H1 (cell line): ENCODE measurements around the gene FAM83C. TPM values are rescaled to one million over a fixed set of nuclear protein-coding genes. Genes with fewer than 3 reads are reported as not detected.

Experiments
- CTCF ChIA-PET: fragments of 300-600 bp; sonication (Branson Sonifier 250); formaldehyde crosslinking; loops from one replicate; lab custom pipeline; 2021; ENCODE audit not compliant: partially characterized antibody; lab: Charles Lee
- POLR2A ChIA-PET: fragments of 300-600 bp; sonication (Branson Sonifier 250); formaldehyde crosslinking; loops from one replicate; lab custom pipeline; 2021; ENCODE audit warnings: inconsistent platforms; ENCODE audit not compliant: partially characterized antibody; lab: Charles Lee
- DNase-seq, 2 experiments: peaks; one replicate each; pipeline versions ENCODE4 v3.0.0 to v3.0.0-alpha.2; 2010 to 2022; ENCODE audit warnings: low spot score in 2 of 2, low read depth in 1 of 2, mixed read lengths in 1 of 2
- FAIRE-seq: peaks from 2 replicates; lab custom pipeline; 2011; peaks lifted over from hg19 to GRCh38; lab: Jason Lieb, UNC
- H2AFZ ChIP-seq: 2 replicates; pipeline ENCODE4 v1.8.1; 2012; ENCODE audit warnings: low read length, inconsistent platforms
- H2AK5ac ChIP-seq: 2 replicates; pipeline ENCODE4 v1.6.1; 2013; ENCODE audit warnings: low read depth, low read length
- H2BK120ac ChIP-seq: replicated peaks from 2 replicates; pipeline ENCODE3; 2013; ENCODE audit warnings: low read depth, low read length, inconsistent platforms
- H2BK12ac ChIP-seq: 2 replicates; pipeline ENCODE4 v1.6.1; 2013; ENCODE audit warnings: low read depth, low read length
- H2BK15ac ChIP-seq: 2 replicates; pipeline ENCODE4 v1.6.1; 2013; ENCODE audit warnings: low read length
- H2BK20ac ChIP-seq: 2 replicates; pipeline ENCODE4 v1.6.1; 2013; ENCODE audit warnings: low read length
- H2BK5ac ChIP-seq: 2 replicates; pipeline ENCODE4 v1.6.1; 2013; ENCODE audit warnings: low read depth, low read length
- H3K14ac ChIP-seq: 2 replicates; pipeline ENCODE4 v1.6.1; 2013; ENCODE audit warnings: inconsistent platforms; ENCODE audit not compliant: insufficient read length
- H3K18ac ChIP-seq: 2 replicates; pipeline ENCODE4 v1.6.1; 2013; ENCODE audit warnings: low read length; ENCODE audit errors: extremely low read depth
- H3K23ac ChIP-seq: 2 replicates; pipeline ENCODE4 v1.6.1; 2013; ENCODE audit warnings: inconsistent platforms; ENCODE audit not compliant: insufficient read length
- H3K23me2 ChIP-seq: 2 replicates; pipeline ENCODE4 v1.6.1; 2013; ENCODE audit warnings: low read depth, low read length
- H3K27ac ChIP-seq: 2 replicates; pipeline ENCODE4 v1.6.1; 2011; ENCODE audit warnings: low read depth, low read length, inconsistent platforms
- H3K27me3 ChIP-seq, 4 experiments: replicated peaks in 1 of 4; 1 replicate in 1 of 4; 2 replicates in 3 of 4; pipeline versions ENCODE4 v1.6.1 to v1.8.1; 2011 to 2013; ENCODE audit warnings: low read length in 3 of 4, mild to moderate bottlenecking in 3 of 4, inconsistent platforms in 2 of 4, mixed read lengths in 2 of 4, moderate library complexity in 1 of 4; ENCODE audit not compliant: control insufficient read depth in 3 of 4, insufficient read depth in 3 of 4; ENCODE audit errors: extremely low read depth in 1 of 4
- H3K36me3 ChIP-seq, 4 experiments: 2 replicates each; pipeline versions ENCODE4 v1.6.1 to v1.8.1; 2011 to 2013; ENCODE audit warnings: mild to moderate bottlenecking in 4 of 4, low read length in 3 of 4, moderate library complexity in 2 of 4, control low read depth in 1 of 4, inconsistent platforms in 1 of 4; ENCODE audit not compliant: insufficient read depth in 4 of 4, control insufficient read depth in 2 of 4
- H3K4ac ChIP-seq: replicated peaks from 2 replicates; pipeline ENCODE3; 2013; ENCODE audit warnings: low read length, low read depth, mixed read lengths, inconsistent platforms; ENCODE audit not compliant: insufficient read length
- H3K4me1 ChIP-seq, 4 experiments: replicated peaks in 1 of 4; 1 replicate in 1 of 4; 2 replicates in 3 of 4; pipeline versions ENCODE4 v1.6.1 to v1.8.1; 2011 to 2013; ENCODE audit warnings: low read length in 3 of 4, inconsistent platforms in 2 of 4, mixed read lengths in 1 of 4; ENCODE audit not compliant: insufficient read depth in 4 of 4, control insufficient read depth in 3 of 4
- H3K4me2 ChIP-seq, 2 experiments: 2 replicates each; pipeline versions ENCODE4 v1.6.1 to v1.8.1; 2011 to 2013; ENCODE audit warnings: low read depth in 2 of 2, low read length in 2 of 2, control low read depth in 1 of 2, inconsistent platforms in 1 of 2, mild to moderate bottlenecking in 1 of 2; ENCODE audit not compliant: insufficient read depth in 1 of 2
- H3K4me3 ChIP-seq, 4 experiments: fragments of 200-600, 300-600 bp in 1 of 4; sonication (generic), shearing (Covaris generic), sonication (Bioruptor Twin) in 1 of 4; 2 replicates each; pipeline versions ENCODE4 v1.5.1 to v1.8.1; 2011 to 2016; ENCODE audit warnings: low read length in 4 of 4, low read depth in 3 of 4, control low read depth in 2 of 4, inconsistent platforms in 2 of 4, mild to moderate bottlenecking in 2 of 4, mixed read lengths in 1 of 4, moderate library complexity in 1 of 4; ENCODE audit not compliant: insufficient read depth in 2 of 4; ENCODE audit errors: extremely low read depth in 1 of 4
- H3K56ac ChIP-seq: replicated peaks from 2 replicates; pipeline ENCODE3; 2013; ENCODE audit warnings: low read depth, mild to moderate bottlenecking, mixed read lengths, low read length, inconsistent platforms; ENCODE audit not compliant: insufficient read length
- H3K79me1 ChIP-seq: 2 replicates; pipeline ENCODE4 v1.6.1; 2013; ENCODE audit warnings: low read depth, low read length, control low read depth
- H3K79me2 ChIP-seq, 2 experiments: 2 replicates each; pipeline versions ENCODE4 v1.6.1 to v1.8.1; 2012 to 2013; ENCODE audit warnings: low read length in 2 of 2, mild to moderate bottlenecking in 2 of 2, inconsistent platforms in 1 of 2; ENCODE audit not compliant: insufficient read depth in 2 of 2, control insufficient read depth in 1 of 2
- H3K9ac ChIP-seq, 4 experiments: replicated peaks in 1 of 4; 1 replicate in 1 of 4; 2 replicates in 3 of 4; pipeline versions ENCODE4 v1.6.1 to v1.8.1; 2011 to 2013; ENCODE audit warnings: low read depth in 3 of 4, low read length in 3 of 4, control low read depth in 2 of 4, mild to moderate bottlenecking in 2 of 4, moderate library complexity in 2 of 4, inconsistent platforms in 1 of 4; ENCODE audit errors: extremely low read depth in 1 of 4
- H3K9me3 ChIP-seq, 2 experiments: 2 replicates each; pipeline versions ENCODE4 v1.6.1 to v1.8.1; 2012 to 2013; ENCODE audit warnings: mild to moderate bottlenecking in 2 of 2, moderate library complexity in 2 of 2, control low read depth in 1 of 2, inconsistent platforms in 1 of 2, low read depth in 1 of 2, low read length in 1 of 2, mixed read lengths in 1 of 2; ENCODE audit not compliant: insufficient read depth in 2 of 2
- H4K20me1 ChIP-seq, 2 experiments: replicated peaks in 1 of 2; 2 replicates each; pipeline versions ENCODE3 to v1.8.1; 2011 to 2013; ENCODE audit warnings: inconsistent platforms in 2 of 2, low read length in 2 of 2, mild to moderate bottlenecking in 1 of 2; ENCODE audit not compliant: insufficient read depth in 2 of 2, control insufficient read depth in 1 of 2
- H4K5ac ChIP-seq: 2 replicates; pipeline ENCODE4 v1.6.1; 2013; ENCODE audit warnings: low read length, low read depth, mixed read lengths, inconsistent platforms; ENCODE audit not compliant: insufficient read length
- H4K8ac ChIP-seq: 2 replicates; pipeline ENCODE4 v1.8.0; 2013; ENCODE audit warnings: mild to moderate bottlenecking, moderate library complexity, low read length, inconsistent platforms; ENCODE audit not compliant: insufficient read depth; ENCODE audit errors: extremely low read depth
- H4K91ac ChIP-seq: replicated peaks from 2 replicates; pipeline ENCODE3; 2013; ENCODE audit warnings: low read length, mixed read lengths, inconsistent platforms; ENCODE audit not compliant: insufficient read length
- ASH2L ChIP-seq: fragments of 200-600, 300-600 bp; sonication (generic); IDR thresholded peaks from one replicate; pipeline ENCODE4 v1.7.1; 2017; ENCODE audit warnings: low read length
- BACH1 ChIP-seq: IDR thresholded peaks from 2 replicates; pipeline ENCODE4 v1.6.1; 2012; ENCODE audit warnings: low read length, improper control_type of control experiment
- BCL11A ChIP-seq, 2 experiments: IDR thresholded peaks; one replicate each; pipeline ENCODE4 v1.6.1; 2011; ENCODE audit warnings: low read depth in 2 of 2, low read length in 2 of 2, mild to moderate bottlenecking in 2 of 2
- CHD2 ChIP-seq: IDR thresholded peaks from 2 replicates; pipeline ENCODE4 v1.6.1; 2012; ENCODE audit warnings: low read length, improper control_type of control experiment
- GABPA ChIP-seq: IDR thresholded peaks from 2 replicates; pipeline ENCODE4 v1.6.1; 2011; ENCODE audit warnings: mild to moderate bottlenecking, low read length, moderate library complexity, borderline replicate concordance; ENCODE audit not compliant: insufficient read depth
- HDAC6 ChIP-seq: IDR thresholded peaks from one replicate; pipeline ENCODE4 v1.7.1; 2012; ENCODE audit warnings: low read depth, mild to moderate bottlenecking, inconsistent platforms, low read length, moderate library complexity
- SIN3A ChIP-seq, 2 experiments: IDR thresholded peaks in 1 of 2; conservative IDR thresholded peaks in 1 of 2; 2 replicates each; pipeline ENCODE4 v1.6.1; 2011 to 2012; ENCODE audit warnings: low read length in 2 of 2, improper control_type of control experiment in 1 of 2, low read depth in 1 of 2, mild to moderate bottlenecking in 1 of 2
- TAF7 ChIP-seq: optimal IDR thresholded peaks from 2 replicates; pipeline ENCODE3; 2011; ENCODE audit warnings: low read depth, mild to moderate bottlenecking, inconsistent platforms, low read length, moderate library complexity, borderline replicate concordance
- TCF12 ChIP-seq: IDR thresholded peaks from 2 replicates; pipeline ENCODE4 v1.6.1; 2011; ENCODE audit warnings: low read depth, mild to moderate bottlenecking, low read length
- TEAD4 ChIP-seq: IDR thresholded peaks from 2 replicates; pipeline ENCODE4 v1.6.1; 2012; ENCODE audit warnings: low read depth, low read length, inconsistent platforms, mixed read lengths
- ZNF274 ChIP-seq: IDR thresholded peaks from 2 replicates; pipeline ENCODE4 v1.7.0; 2012; ENCODE audit warnings: low read length, borderline replicate concordance; ENCODE audit errors: extremely low read depth
- WGBS, 2 experiments: shearing (Covaris generic) in 1 of 2; methylation state at CpG; one replicate each; pipeline versions ENCODE4 v1.1.6 to v1.1.7; 2013 to 2015; ENCODE audit warnings: low lambda C conversion rate in 2 of 2, mixed read lengths in 2 of 2, inconsistent platforms in 1 of 2, low coverage in 1 of 2, missing lambda C conversion rate in 1 of 2; ENCODE audit not compliant: insufficient replicate concordance in 2 of 2, insufficient coverage in 1 of 2, insufficient read length in 1 of 2; ENCODE audit errors: extremely low coverage in 1 of 2, missing lambda C conversion rate in 1 of 2; 5-methylcytosine and 5-hydroxymethylcytosine counted together
- polyA plus RNA-seq, 7 experiments: library from polyadenylated mRNA; depleted of rRNA in 3 of 7; stranded (reverse) in 5 of 7; unstranded in 2 of 7; fragments of >200 nt in 5 of 7; fragments of 200-250 nt in 2 of 7; gene quantifications; 1 replicate in 5 of 7; 2 replicates in 1 of 7; 4 replicates in 1 of 7; pipeline versions ENCODE4 v1.2.1 to v1.2.3, GENCODE V29; 2011 to 2013; ENCODE audit warnings: missing spikeins in 2 of 7, mixed read lengths in 2 of 7
- total RNA-seq: library from RNA; stranded (reverse); fragmentation: NEBNext Ultra II Directional; extraction: Animal tissue kit (Norgen Biotek cat#: 25700); gene quantifications from 2 replicates; pipeline ENCODE4 v1.2.1, GENCODE V29; 2021
- TF ChIP-seq, protein P1 (sequence below): IDR thresholded peaks from 2 replicates; pipeline ENCODE4 v1.6.1; 2012; ENCODE audit warnings: inconsistent platforms
- TF ChIP-seq, protein P2 (sequence below): IDR thresholded peaks from 2 replicates; pipeline ENCODE4 v1.6.1; 2012; ENCODE audit warnings: inconsistent platforms

Gene FAM83C
- total and polyA plus RNA-seq, 2 of the 8 experiments (the other 6 are each of a cell fraction or from before 2014, with no cell fraction given), result not detected

DNA sequence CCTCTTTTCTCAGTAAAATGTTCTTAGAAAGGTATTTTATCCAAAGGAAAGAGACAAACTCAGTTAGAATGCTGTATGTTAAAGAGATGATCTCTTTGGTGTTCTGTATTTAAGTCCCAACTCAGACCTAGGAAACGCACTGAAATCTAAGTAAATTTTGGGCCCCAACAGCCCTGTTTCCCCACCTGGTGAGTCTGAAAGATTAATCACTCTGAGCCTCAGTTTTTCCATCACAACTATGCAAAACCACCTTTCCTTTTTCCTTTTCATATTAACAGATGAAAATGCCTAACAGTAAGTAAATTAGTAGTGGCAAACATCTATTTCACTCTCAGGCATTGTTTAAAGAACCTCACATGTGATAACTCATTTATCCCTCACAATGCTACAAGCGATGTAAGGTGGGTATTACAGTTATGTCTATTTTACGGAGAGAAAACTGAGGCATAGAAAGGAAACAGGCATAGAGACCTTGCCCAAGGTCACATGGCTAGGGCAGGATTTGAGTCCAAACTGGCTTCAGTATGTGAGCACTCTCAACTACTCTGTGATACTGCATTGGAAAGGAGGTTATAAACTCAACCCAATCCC lies 36.0 kb upstream of the FAM83C start:
- WGBS, 2 experiments, result 85% methylated on average over 3 of the region's 3 CpGs; no CpG with 5 or more reads in 1 of the 2 experiments
- no peak overlapping the region for H2BK5ac ChIP-seq
- no peak overlapping the region for H2AK5ac ChIP-seq
- FAIRE-seq, result no peak
- H3K27me3 ChIP-seq, result no peaks in the 10 kb centered on the region
- no peak overlapping the region for H2BK15ac ChIP-seq
- ChIA-PET POLR2A (no interaction called here), CTCF (interaction anchor here (0.6 to 6.6 kb wide), 4 partner anchors 9 to 114 kb away, joined by 3 to 141 read pairs (median 4); no protein-coding TSS in a partner anchor)
- no peak overlapping the region for H3K27ac ChIP-seq
- no peak overlapping the region for H4K8ac ChIP-seq
- H3K4me2 ChIP-seq, result no peak overlapping the region
- H2BK120ac ChIP-seq, result no peak overlapping the region
- no peak overlapping the region for H3K14ac ChIP-seq
- H3K9ac ChIP-seq, result no peak overlapping the region
- H4K91ac ChIP-seq, result no peak overlapping the region
- H4K20me1 ChIP-seq, result no peaks in the 10 kb centered on the region
- H3K9me3 ChIP-seq, result no peaks in the 10 kb centered on the region
- no peak overlapping the region for H3K4ac ChIP-seq
- H3K56ac ChIP-seq, result no peak overlapping the region
- DNase-seq, result no peak
- no peak overlapping the region for H2BK12ac ChIP-seq
- no peaks in the 10 kb centered on the region for H3K79me2 ChIP-seq
- no peak overlapping the region for H3K23ac ChIP-seq
- no peak overlapping the region for H3K4me3 ChIP-seq
- no peak overlapping the region for H2AFZ ChIP-seq
- no peaks in the 10 kb centered on the region for H3K79me1 ChIP-seq
- H3K23me2 ChIP-seq, result no peaks in the 10 kb centered on the region
- H3K18ac ChIP-seq, result no peak overlapping the region
- H4K5ac ChIP-seq, result no peak overlapping the region
- H3K36me3 ChIP-seq, result no peaks in the 10 kb centered on the region; a peak in 1 of 8 replicates
- H2BK20ac ChIP-seq, result no peak overlapping the region
- H3K4me1 ChIP-seq, result peaks cover 0 to 4% (median 1%) of the 10 kb centered on the region in 4 experiments; a peak in 2 of 7 replicates
- TF ChIP-seq, protein P1, sequence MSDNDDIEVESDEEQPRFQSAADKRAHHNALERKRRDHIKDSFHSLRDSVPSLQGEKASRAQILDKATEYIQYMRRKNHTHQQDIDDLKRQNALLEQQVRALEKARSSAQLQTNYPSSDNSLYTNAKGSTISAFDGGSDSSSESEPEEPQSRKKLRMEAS, result no peak
- no peak for TF ChIP-seq ASH2L
- TF ChIP-seq CHD2, result no peak
- TF ChIP-seq TEAD4, result no peak
- TF ChIP-seq, protein P2, sequence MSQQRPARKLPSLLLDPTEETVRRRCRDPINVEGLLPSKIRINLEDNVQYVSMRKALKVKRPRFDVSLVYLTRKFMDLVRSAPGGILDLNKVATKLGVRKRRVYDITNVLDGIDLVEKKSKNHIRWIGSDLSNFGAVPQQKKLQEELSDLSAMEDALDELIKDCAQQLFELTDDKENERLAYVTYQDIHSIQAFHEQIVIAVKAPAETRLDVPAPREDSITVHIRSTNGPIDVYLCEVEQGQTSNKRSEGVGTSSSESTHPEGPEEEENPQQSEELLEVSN, result no peak
- no peak for TF ChIP-seq BACH1
- no peak for TF ChIP-seq TAF7
- no peak for TF ChIP-seq GABPA
- TF ChIP-seq SIN3A (conservative IDR thresholded peaks at IDR 0.05 in 1 of 2, IDR thresholded peaks at IDR 0.05 in 1 of 2; ENCODE audit: low read depth in 1 of 2, low read length in 2 of 2), result no peak
- no peak for TF ChIP-seq BCL11A (IDR thresholded peaks at IDR 0.05; ENCODE audit: low read depth in 2 of 2, low read length in 2 of 2)
- TF ChIP-seq HDAC6, result no peak
- no peak for TF ChIP-seq TCF12
- no peak for TF ChIP-seq ZNF274
